Activated CD4-positive, alpha-beta T cell treated with anti-CD3 and anti-CD28 coated beads for 4 hours (primary cell): Measurements from ENCODE around the gene F2.
"Not testable (repeated sequence)": the region's sequence is repeated elsewhere in the genome, so short reads cannot be mapped to it uniquely, and the experiment has no call there.

Experiments
- DNase-seq, 2 donors: peaks; one replicate each; pipeline ENCODE4 v3.0.0-alpha.2; 2020

Gene F2

GRCh38 chr11:46719048-46719542, at the start of gene F2:
Gene F2, plus strand, starts transcription at chr11:46719213. Its CDS starts 23 bp downstream, at chr11:46719236.
- DNase-seq, result no peak

- no peak for DNase-seq
Observed at GRCh38 chr11:46669711-46670139, 49.3 kb upstream of the F2 start.

- not testable (repeated sequence) for DNase-seq
Observed at GRCh38 chr11:46670521-46670920, 48.5 kb upstream of the F2 start.

- no peak for DNase-seq
Observed at GRCh38 chr11:46671958-46672315, 47.1 kb upstream of the F2 start.

GRCh38 chr11:46672381-46672839, 46.6 kb upstream of the F2 start:
- DNase-seq, result no peak

- no peak for DNase-seq
Observed at GRCh38 chr11:46673713-46674462, 45.1 kb upstream of the F2 start.

- DNase-seq, result no peak
Observed at GRCh38 chr11:46674463-46675287, 44.3 kb upstream of the F2 start.

- no peak for DNase-seq
Observed at GRCh38 chr11:46675288-46675851, 43.6 kb upstream of the F2 start.

GRCh38 chr11:46675949-46676348, 43.1 kb upstream of the F2 start:
- no peak for DNase-seq

- DNase-seq, result no peak
Observed at GRCh38 chr11:46676436-46677158, 42.4 kb upstream of the F2 start.

GRCh38 chr11:46677169-46677568, 41.8 kb upstream of the F2 start:
- no peak for DNase-seq

GRCh38 chr11:46677991-46678740, 40.8 kb upstream of the F2 start:
- no peak for DNase-seq

GRCh38 chr11:46678741-46679130, 40.3 kb upstream of the F2 start:
- no peak for DNase-seq

- no peak for DNase-seq
Observed at GRCh38 chr11:46679241-46680163, 39.5 kb upstream of the F2 start.

GRCh38 chr11:46680164-46680760, 38.8 kb upstream of the F2 start:
- DNase-seq, result no peak

- DNase-seq, result no peak
Observed at GRCh38 chr11:46680815-46681214, 38.2 kb upstream of the F2 start.

- DNase-seq, result no peak
Observed at GRCh38 chr11:46681814-46682213, 37.2 kb upstream of the F2 start.

GRCh38 chr11:46682773-46683752, 36.0 kb upstream of the F2 start:
- DNase-seq, result no peak

GRCh38 chr11:46684367-46684766, 34.6 kb upstream of the F2 start:
- no peak for DNase-seq
